IPS-18a (cell line): ENCODE measurements around the gene TCN2.

ENCODE experiments used
- H3K27ac ChIP-seq: one replicate; pipeline ENCODE4 v1.5.1; 2013; ENCODE audit warnings: low read length
- H3K27me3 ChIP-seq: one replicate; pipeline ENCODE4 v1.6.1; 2013; ENCODE audit warnings: mild to moderate bottlenecking, low read length; ENCODE audit not compliant: control insufficient read depth, insufficient read depth
- H3K36me3 ChIP-seq: one replicate; pipeline ENCODE4 v1.6.1; 2013; ENCODE audit warnings: low read depth, low read length; ENCODE audit not compliant: control insufficient read depth
- H3K4me1 ChIP-seq: one replicate; pipeline ENCODE4 v1.6.1; 2013; ENCODE audit warnings: low read depth, low read length; ENCODE audit not compliant: control insufficient read depth
- H3K4me3 ChIP-seq: one replicate; pipeline ENCODE4 v1.5.1; 2013; ENCODE audit warnings: low read length
- H3K9ac ChIP-seq: one replicate; pipeline ENCODE4 v1.6.1; 2013; ENCODE audit warnings: mild to moderate bottlenecking, low read length, moderate library complexity
- H3K9me3 ChIP-seq: one replicate; pipeline ENCODE4 v1.6.1; 2013; ENCODE audit warnings: low read depth, low read length; ENCODE audit not compliant: control insufficient read depth

TCN2 gene

DNA sequence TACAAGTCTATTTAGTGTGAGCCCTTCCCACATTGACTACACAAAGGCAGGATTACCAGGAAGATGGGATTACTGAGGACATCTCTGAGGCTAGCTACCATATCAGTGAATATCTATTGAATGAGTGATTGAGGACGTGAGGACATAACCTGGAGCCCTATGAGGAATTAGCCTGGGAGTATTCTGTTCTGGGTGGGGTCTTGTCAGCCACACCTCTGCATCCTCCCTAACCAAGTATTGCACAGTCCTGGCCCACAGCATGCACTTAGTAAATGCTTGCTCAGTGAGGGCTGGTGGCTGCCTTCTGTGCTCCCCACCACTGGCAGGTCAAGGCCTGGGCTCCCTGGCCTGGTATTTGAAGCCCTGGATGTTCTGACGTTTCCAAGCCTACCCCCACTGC, 45.9 kb downstream of the TCN2 start:
- Histone ChIP-seq H3K4me1 (no peaks in the 10 kb centered on the region), H3K36me3 (no peaks in the 10 kb centered on the region), H3K27ac (no peak overlapping the region), H3K9ac (no peak overlapping the region), H3K27me3 (no peaks in the 10 kb centered on the region), H3K9me3 (no peaks in the 10 kb centered on the region), H3K4me3 (no peak overlapping the region)

DNA sequence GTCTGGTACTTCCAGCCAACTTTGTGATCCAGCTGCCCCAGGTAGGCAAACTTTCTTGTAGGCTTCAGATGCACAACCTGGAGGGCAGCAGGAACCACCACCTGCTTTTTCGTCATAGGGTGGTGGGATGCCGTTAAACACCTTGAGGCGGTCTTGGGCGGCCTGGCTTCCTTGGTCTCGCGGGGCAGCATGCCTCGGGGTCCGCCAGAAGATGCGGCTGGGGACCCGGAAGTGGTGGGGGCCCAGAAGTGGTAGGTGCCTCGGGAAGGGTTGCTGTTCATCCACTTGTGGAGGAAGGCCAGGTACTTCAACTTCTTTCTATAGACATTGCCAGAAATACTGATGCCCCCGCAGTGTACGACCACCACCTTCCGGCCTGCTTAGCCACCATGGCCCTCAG, 47.4 kb downstream of the TCN2 start:
- Histone ChIP-seq H3K9ac (no peak overlapping the region), H3K4me1 (no peaks in the 10 kb centered on the region), H3K27me3 (no peaks in the 10 kb centered on the region), H3K36me3 (no peaks in the 10 kb centered on the region), H3K27ac (no peak overlapping the region), H3K4me3 (no peak overlapping the region), H3K9me3 (no peaks in the 10 kb centered on the region)

DNA sequence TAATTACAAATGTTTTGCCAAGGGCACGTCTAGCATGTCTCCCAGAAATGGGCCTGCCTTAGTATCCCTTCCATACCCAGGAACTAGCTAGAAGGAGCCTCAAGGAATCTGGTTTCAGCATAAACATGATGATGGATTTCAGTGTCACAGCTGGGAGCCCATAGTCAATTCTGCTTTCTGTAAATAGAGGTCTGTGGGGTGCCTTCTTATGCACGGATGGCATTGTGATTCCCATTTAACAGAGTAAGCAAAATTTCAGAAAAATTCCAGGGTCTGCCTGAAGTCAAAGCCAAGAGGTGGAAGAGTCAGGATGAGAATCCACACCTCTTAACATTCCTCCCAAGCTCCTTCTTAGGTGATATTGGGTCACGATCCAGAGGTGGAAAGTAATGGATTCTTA, 48.6 kb downstream of the TCN2 start:
- Histone ChIP-seq H3K27me3 (no peaks in the 10 kb centered on the region), H3K27ac (no peak overlapping the region), H3K4me1 (no peaks in the 10 kb centered on the region), H3K9me3 (no peaks in the 10 kb centered on the region), H3K9ac (no peak overlapping the region), H3K4me3 (no peak overlapping the region), H3K36me3 (no peaks in the 10 kb centered on the region)

DNA sequence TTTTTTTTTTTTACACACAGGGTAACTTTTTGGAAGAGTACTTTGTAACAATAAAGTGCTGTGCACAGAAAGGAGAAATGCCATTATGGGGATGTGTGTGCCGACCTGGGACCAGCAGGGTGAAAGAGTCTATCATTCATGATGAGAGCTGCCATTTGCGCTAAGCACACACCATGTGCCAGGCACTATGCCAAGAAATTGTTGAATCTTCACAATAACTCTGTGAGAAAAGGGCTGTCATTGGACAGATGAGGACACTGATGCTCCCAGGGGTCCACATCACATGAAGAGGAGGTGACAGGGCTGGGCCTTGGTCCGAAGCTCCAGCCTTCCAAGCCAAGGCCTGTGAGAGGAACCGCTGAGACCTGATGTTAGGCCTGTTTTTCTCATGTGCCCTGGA, 55.1 kb downstream of the TCN2 start:
- Histone ChIP-seq H3K9ac (no peak overlapping the region), H3K4me1 (peaks cover 6% of the 10 kb centered on the region), H3K4me3 (no peak overlapping the region), H3K27me3 (peaks cover 13% of the 10 kb centered on the region), H3K27ac (no peak overlapping the region), H3K9me3 (no peaks in the 10 kb centered on the region), H3K36me3 (no peaks in the 10 kb centered on the region)

DNA sequence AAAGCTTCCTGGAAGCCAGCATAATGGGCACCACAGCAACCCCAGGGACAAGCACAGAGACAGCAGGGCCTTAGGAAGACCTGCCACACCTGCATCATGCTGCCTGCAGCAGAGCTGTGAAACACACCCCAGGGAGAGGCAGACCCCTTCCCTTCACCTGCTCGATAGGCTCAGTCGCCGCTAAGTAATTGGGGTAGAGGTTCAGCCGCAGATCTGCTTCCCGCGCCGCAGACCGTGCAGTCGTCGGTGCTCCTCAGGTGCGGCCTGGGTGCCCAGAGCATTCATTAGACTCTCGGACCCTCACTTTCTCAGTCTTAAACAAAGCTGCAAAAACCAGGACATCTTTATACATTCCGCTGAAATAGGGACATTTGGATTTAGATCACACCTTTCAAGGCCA, 57.8 kb downstream of the TCN2 start:
- Histone ChIP-seq H3K4me1 (peaks cover 11% of the 10 kb centered on the region), H3K36me3 (no peaks in the 10 kb centered on the region), H3K9ac (no peak overlapping the region), H3K27ac (no peak overlapping the region), H3K9me3 (no peaks in the 10 kb centered on the region), H3K4me3 (no peak overlapping the region), H3K27me3 (peaks cover 27% of the 10 kb centered on the region)

DNA sequence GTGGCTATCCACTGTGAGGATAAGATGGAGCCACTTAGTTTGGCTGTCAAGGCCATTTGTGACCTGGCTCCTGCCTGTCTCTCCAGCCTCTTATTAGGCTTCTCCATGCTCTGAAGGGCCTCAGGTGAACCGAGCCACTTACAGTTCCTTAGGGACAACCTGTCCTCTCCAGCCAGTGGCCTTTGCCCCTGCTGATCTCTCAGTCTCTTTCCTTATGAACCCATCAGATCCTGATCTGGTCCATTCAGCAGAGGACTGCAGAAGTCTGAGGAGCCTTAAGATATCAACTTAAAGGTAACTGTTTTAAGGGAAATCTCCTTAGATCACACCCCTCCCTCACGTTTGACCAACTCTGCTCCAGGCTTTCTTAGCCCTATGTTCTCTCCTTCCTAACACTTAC, 58.3 kb downstream of the TCN2 start:
- Histone ChIP-seq H3K27ac (no peak overlapping the region), H3K4me3 (no peak overlapping the region), H3K27me3 (peaks cover 27% of the 10 kb centered on the region), H3K9ac (no peak overlapping the region), H3K4me1 (peaks cover 11% of the 10 kb centered on the region), H3K9me3 (no peaks in the 10 kb centered on the region), H3K36me3 (no peaks in the 10 kb centered on the region)

DNA sequence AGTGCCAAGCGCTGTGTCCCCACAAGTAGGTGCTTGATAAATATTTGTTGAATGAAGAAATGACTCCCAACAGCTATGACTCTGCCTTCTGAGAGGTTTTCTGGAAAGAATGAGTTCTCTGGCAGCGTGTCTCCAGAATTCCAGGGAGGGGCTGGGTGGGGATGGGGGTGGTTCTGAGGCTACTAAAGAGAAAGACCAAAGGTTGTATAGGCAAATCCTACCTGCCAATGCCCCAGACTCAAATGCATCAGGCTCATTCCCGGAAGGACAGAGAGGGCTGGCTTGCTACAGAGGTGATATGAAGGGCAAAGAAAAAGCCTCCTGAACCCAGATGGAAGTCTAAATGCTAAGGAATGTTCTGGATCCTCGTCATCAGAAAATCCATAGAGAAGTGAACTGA, 58.8 kb downstream of the TCN2 start:
- Histone ChIP-seq H3K9me3 (no peaks in the 10 kb centered on the region), H3K4me1 (peaks cover 11% of the 10 kb centered on the region), H3K36me3 (no peaks in the 10 kb centered on the region), H3K27me3 (peaks cover 27% of the 10 kb centered on the region), H3K27ac (no peak overlapping the region), H3K4me3 (no peak overlapping the region), H3K9ac (no peak overlapping the region)

DNA sequence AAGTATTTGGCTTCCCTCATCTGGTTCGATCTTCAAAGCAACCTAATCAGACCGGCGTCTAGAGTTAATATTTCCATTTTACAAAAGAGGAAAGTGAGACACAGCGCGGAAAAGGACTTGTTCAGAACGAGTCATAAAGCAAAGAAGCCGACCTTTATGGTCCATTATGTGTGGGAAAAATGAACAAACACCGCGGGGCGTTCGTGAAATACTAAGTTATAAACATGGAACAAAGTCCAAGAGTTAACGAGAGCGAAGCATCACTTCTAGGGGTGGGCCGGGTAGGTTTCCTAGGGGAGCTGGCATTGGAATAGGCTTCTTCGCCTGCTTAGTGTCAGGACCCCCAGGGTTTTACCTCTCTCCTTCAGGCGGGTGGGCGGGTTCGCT, 60.1 kb downstream of the TCN2 start:
- Histone ChIP-seq H3K27ac (no peak overlapping the region), H3K27me3 (peaks cover 27% of the 10 kb centered on the region), H3K4me3 (peak overlapping the region; percentile 81), H3K36me3 (no peaks in the 10 kb centered on the region), H3K9me3 (no peaks in the 10 kb centered on the region), H3K9ac (peak overlapping the region; percentile 29), H3K4me1 (peaks cover 11% of the 10 kb centered on the region)

DNA sequence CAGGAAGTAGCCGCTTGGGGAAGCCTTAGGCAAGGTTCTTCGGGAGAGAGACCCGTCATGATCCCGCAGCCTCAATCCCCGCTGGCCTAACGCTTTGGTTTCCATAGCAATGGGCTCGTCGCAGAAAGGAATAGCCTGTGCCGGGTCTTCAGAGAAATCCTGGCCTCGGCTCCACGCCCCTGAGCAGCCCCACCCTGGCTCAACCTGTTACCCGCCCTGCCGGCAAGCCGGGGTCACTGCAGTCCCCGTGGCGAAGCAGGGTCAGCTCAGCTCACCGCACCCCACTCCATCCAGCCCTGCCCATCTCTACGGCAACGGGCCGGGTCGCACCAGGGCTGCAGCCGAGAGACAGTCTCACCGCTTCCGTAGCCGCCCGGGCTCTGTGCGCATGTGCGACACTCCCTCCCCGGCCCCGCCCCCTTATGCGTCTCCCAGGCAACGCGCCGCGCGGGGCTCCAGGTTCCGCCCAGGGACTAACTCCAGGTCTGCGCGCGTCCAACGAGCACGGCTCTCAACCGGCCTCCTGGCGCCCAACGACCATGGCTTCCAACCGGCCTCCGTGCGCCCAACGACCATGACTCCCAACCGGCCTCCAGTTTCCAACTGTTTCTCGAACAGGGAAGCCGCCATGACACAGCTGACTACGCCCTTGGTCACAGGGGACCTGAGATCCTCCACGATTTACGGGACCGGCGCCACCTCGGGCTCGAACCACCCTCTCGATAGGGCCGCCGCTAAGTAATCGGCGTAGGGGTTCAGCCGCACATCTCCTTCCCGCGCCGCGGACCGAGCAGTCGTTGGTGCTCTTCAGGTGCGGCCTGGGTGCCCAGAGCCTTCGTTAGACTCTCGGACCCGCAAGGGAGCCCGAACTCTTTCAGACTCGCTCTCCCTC, 60.8 kb downstream of the TCN2 start, which contains the start of gene DUSP18:
TSS of gene DUSP18 (minus strand) at position 382 of the 892 bp plus-strand sequence. CDS start 3,872 bp downstream, outside the sequence.
- Histone ChIP-seq H3K27me3 (peaks cover 27% of the 10 kb centered on the region), H3K4me3 (peak within 1 kb of the TSS; percentile 81), H3K9me3 (no peaks in the 10 kb centered on the region), H3K36me3 (no peaks in the 10 kb centered on the region), H3K27ac (no peak within 1 kb of the TSS), H3K4me1 (peaks cover 11% of the 10 kb centered on the region), H3K9ac (peak within 1 kb of the TSS; percentile 58)

DNA sequence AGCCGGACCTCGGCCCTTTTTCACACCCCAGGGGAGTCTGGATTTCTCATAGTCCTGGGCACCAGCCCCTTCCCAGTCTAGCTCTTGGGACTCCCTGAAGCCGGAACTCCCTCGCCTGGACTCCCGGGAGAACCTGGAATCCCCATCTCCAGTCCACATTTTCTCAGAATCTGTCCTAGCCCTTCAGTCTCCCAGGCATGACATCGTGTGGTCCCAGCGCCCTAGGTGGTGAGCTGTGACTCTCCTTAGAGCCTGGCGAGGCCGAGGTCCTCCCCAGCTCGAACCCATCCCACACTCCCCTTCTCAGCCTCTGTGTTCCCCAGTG, 61.4 kb downstream of the TCN2 start:
- Histone ChIP-seq H3K27me3 (peaks cover 27% of the 10 kb centered on the region), H3K27ac (no peak overlapping the region), H3K9ac (peak overlapping the region; percentile 58), H3K36me3 (no peaks in the 10 kb centered on the region), H3K4me1 (peaks cover 11% of the 10 kb centered on the region), H3K4me3 (peak overlapping the region; percentile 81), H3K9me3 (no peaks in the 10 kb centered on the region)

DNA sequence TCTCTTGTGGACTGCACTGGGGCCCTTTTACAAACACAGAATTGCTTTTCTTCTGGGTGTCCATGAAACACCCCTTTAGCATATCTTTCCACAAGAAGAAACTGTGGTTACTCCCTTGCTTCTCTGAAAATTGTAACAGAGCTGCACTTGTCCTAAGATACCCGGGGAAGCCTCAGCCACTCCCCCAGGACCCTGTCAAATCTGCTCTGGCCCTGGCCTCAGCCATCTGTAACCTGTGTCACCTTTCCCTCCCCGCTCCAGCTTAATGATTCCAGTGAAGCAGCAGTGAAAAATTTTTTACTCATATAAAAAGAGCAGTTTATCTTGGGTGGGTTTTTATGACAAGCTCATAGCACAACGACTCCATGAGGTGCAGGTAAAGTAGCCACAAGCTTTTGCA, 64.1 kb downstream of the TCN2 start:
- H3K27ac ChIP-seq, result no peak overlapping the region
- peaks cover 21% of the 10 kb centered on the region for H3K27me3 ChIP-seq
- H3K9me3 ChIP-seq, result no peaks in the 10 kb centered on the region
- H3K9ac ChIP-seq, result no peak overlapping the region
- H3K4me3 ChIP-seq, result no peak overlapping the region
- H3K36me3 ChIP-seq, result no peaks in the 10 kb centered on the region
- peaks cover 11% of the 10 kb centered on the region for H3K4me1 ChIP-seq

DNA sequence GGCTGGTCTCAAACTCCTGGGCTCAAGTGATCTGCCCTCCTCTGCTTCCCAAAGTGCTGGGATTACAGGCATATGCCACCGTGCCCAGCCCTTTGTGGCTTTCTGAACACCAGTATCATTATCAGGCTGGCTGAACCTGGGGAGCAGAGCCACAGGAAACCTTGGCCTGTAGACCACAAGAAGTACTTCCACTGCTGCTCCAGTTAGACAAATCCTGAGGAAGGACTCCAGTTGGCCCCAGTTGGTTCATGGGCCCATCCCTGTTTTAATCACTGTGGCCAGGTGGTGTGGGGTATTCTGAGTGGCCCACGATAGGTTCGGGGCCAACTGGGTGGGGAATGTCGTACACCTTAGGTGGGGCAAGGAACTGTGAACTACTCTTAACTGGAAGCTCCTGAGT, 66.2 kb downstream of the TCN2 start:
- no peak overlapping the region for H3K4me3 ChIP-seq
- H3K9ac ChIP-seq, result no peak overlapping the region
- no peaks in the 10 kb centered on the region for H3K9me3 ChIP-seq
- H3K4me1 ChIP-seq, result peaks cover 4% of the 10 kb centered on the region
- no peak overlapping the region for H3K27ac ChIP-seq
- H3K36me3 ChIP-seq, result no peaks in the 10 kb centered on the region
- peaks cover 12% of the 10 kb centered on the region for H3K27me3 ChIP-seq
